HFFc6 (cell line): Measurements from ENCODE around the gene TCEAL4. TPM values are rescaled to one million over a fixed set of nuclear protein-coding genes. Genes with fewer than 3 reads are reported as not detected.
"Not testable (repeated sequence)": the region's sequence is repeated elsewhere in the genome, so short reads cannot be mapped to it uniquely, and the experiment has no call there.

ENCODE experiments used
- DNase-seq: peaks from one replicate; pipeline ENCODE4 v3.0.0-alpha.2; 2018
- H3K27ac Mint-ChIP-seq: 2 replicates; pipeline ENCODE4 v1.8.0; 2020; ENCODE audit warnings: mild to moderate bottlenecking, mixed read lengths
- H3K27me3 Mint-ChIP-seq: 2 replicates; pipeline ENCODE4 v1.8.0; 2021; ENCODE audit warnings: mild to moderate bottlenecking, moderate library complexity, mixed read lengths; ENCODE audit not compliant: insufficient read depth
- H3K36me3 Mint-ChIP-seq: 2 replicates; pipeline ENCODE4 v1.8.0; 2021; ENCODE audit warnings: low read depth, mixed read lengths
- H3K4me1 Mint-ChIP-seq: 2 replicates; pipeline ENCODE4 v1.8.0; 2020; ENCODE audit warnings: low read depth, mixed read lengths
- H3K4me3 Mint-ChIP-seq: 2 replicates; pipeline ENCODE4 v1.8.0; 2020; ENCODE audit warnings: mild to moderate bottlenecking, moderate library complexity, mixed read lengths
- H3K9me3 Mint-ChIP-seq: 2 replicates; pipeline ENCODE4 v1.8.0; 2020; ENCODE audit warnings: mild to moderate bottlenecking, mixed read lengths
- CTCF ChIP-seq: fragments of 200-600 bp; sonication (generic); IDR thresholded peaks from 2 replicates; pipeline ENCODE4 v1.5.0; 2021; ENCODE audit warnings: antibody characterized with exemption, mild to moderate bottlenecking
- total RNA-seq, 6 experiments: library from RNA; stranded (reverse); fragmentation: NEBNext Ultra II Directional; extraction: Animal tissue kit (Norgen Biotek cat#: 25700); gene quantifications; 2 replicates in 1 of 6; 3 replicates in 5 of 6; pipeline ENCODE4 v1.2.3, GENCODE V29; 2021

TCEAL4 gene
- total RNA-seq, 6 experiments from 2014 or later, result 92.4 to 119 (median 118) TPM

- peak overlapping the region; percentile 85 for H3K27ac Mint-ChIP-seq
- peak overlapping the region; percentile 93 for H3K4me3 Mint-ChIP-seq
- no peak for DNase-seq
- H3K36me3 Mint-ChIP-seq, result peaks cover 25% of the 10 kb centered on the region
- no peaks in the 10 kb centered on the region for H3K27me3 Mint-ChIP-seq
- peaks cover 10% of the 10 kb centered on the region for H3K4me1 Mint-ChIP-seq
- H3K9me3 Mint-ChIP-seq, result no peaks in the 10 kb centered on the region
- TF ChIP-seq CTCF, result no peak
These were observed 1.3 kb downstream of the TCEAL4 start for GRCh38 chrX:103586659-103587058.

GRCh38 chrX:103592295-103592694 is 7.0 kb downstream of the TCEAL4 start:
- H3K36me3 Mint-ChIP-seq, result peaks cover 26% of the 10 kb centered on the region
- not testable (repeated sequence) for H3K9me3 Mint-ChIP-seq, H3K27ac Mint-ChIP-seq, H3K27me3 Mint-ChIP-seq, H3K4me3 Mint-ChIP-seq, DNase-seq, H3K4me1 Mint-ChIP-seq

GRCh38 chrX:103595202-103595601 is 9.9 kb downstream of the TCEAL4 start:
- not testable (repeated sequence) for H3K4me1 Mint-ChIP-seq, H3K27me3 Mint-ChIP-seq, H3K27ac Mint-ChIP-seq

GRCh38 chrX:103607364-103608305 is 22.3 kb downstream of the TCEAL4 start, which contains the start of gene TCEAL3:
Gene TCEAL3, plus strand, starts transcription at chrX:103607963. Its CDS starts 1,102 bp downstream, at chrX:103609065.
- H3K27ac Mint-ChIP-seq, result peak within 1 kb of the TSS; percentile 75
- TF ChIP-seq CTCF, result no peak
- no peaks in the 10 kb centered on the region for H3K9me3 Mint-ChIP-seq
- peaks cover 22% of the 10 kb centered on the region for H3K4me1 Mint-ChIP-seq
- peaks cover 25% of the 10 kb centered on the region for H3K36me3 Mint-ChIP-seq
- no peak for DNase-seq
- no peaks in the 10 kb centered on the region for H3K27me3 Mint-ChIP-seq
- H3K4me3 Mint-ChIP-seq, result peak within 1 kb of the TSS; percentile 89

More at GRCh38 chrX:103595202-103595601, 9.9 kb downstream of the TCEAL4 start:
- not testable (repeated sequence) for H3K4me3 Mint-ChIP-seq, H3K9me3 Mint-ChIP-seq, DNase-seq
- H3K36me3 Mint-ChIP-seq, result peaks cover 26% of the 10 kb centered on the region

GRCh38 chrX:103608306-103608963 is 23.1 kb downstream of the TCEAL4 start:
- Mint-ChIP-seq H3K36me3 (peaks cover 18% of the 10 kb centered on the region), H3K4me3 (peak overlapping the region; percentile 89), H3K27ac (peak overlapping the region; percentile 75), H3K4me1 (peaks cover 30% of the 10 kb centered on the region), H3K27me3 (no peaks in the 10 kb centered on the region), H3K9me3 (no peaks in the 10 kb centered on the region)
- no peak for TF ChIP-seq CTCF
- no peak for DNase-seq

GRCh38 chrX:103610282-103610681 is 25.0 kb downstream of the TCEAL4 start:
- Mint-ChIP-seq H3K4me3 (no peak overlapping the region), H3K9me3 (no peaks in the 10 kb centered on the region), H3K27me3 (no peaks in the 10 kb centered on the region)

More at GRCh38 chrX:103610282-103610681, 25.0 kb downstream of the TCEAL4 start:
- H3K4me1 Mint-ChIP-seq, result peaks cover 48% of the 10 kb centered on the region
- peak overlapping the region; percentile 16; the same call in 1 of the 2 replicates for H3K27ac Mint-ChIP-seq
- no peak for DNase-seq
- H3K36me3 Mint-ChIP-seq, result peaks cover 12% of the 10 kb centered on the region
- no peak for TF ChIP-seq CTCF
